ENCODE measurements around the gene OTX1.

The OTX1 gene

DNA sequence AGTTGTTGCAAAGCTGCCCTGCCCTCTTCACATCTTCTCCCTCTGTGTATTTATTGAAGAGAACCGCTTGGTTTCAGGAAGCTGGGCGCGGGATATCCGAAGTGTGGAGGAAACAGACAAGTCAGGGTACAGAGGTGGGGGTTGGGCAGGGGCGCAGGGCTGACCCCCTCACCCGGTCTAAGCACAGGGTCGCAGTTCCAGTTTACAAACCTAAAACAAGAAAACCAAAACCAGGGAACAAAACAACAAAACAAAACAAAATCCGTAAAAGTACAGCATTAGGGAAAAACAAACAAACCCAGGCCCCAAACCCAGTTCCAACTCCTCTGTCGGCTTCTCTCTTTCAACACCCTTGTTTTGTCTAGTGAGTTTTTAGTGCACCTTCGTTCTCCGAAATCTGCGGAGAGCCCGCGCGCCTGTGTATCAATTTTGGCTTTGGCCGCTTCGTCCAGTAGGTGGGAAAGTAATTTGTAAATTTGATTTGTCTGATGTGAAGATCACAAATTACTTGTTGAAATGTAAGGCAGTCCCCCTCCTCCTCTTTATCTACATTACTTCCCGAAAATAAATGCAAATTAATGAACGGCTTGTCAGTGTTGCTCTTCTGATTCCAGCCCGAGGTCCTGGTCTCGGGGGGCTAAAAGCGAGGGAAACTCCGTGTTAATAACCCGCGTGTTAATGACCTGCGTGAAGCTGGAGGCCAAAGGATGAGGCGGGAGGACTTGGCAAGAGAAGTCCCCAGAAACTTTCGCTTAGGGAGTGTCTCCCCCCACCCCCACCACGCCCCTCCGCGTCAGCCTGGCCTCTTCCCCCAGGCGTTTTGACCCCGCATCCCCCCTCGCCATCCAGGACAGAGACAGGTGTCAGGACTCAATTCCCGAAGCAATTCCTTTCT is 6.9 kb downstream of the OTX1 start:
- no peak for DNase-seq (ENCODE audit: low spot score)
- ChIA-PET CTCF (interaction anchor here (0.8 kb wide), 1 partner anchor 1134 kb away, joined by 4 read pairs; no protein-coding TSS in a partner anchor), POLR2A (ENCODE audit: low non-redundant PET) (interaction anchor here (0.7 kb wide), 1 partner anchor 76 kb away, joined by 3 read pairs; no protein-coding TSS in a partner anchor)
- no peak for TF ChIP-seq CTCF (conservative IDR thresholded peaks at IDR 0.05; ENCODE audit: low read depth)
- no peak overlapping the region for H3K27ac ChIP-seq

GRCh38 chr2:63058144-63058920 is 7.7 kb downstream of the OTX1 start:
- TF ChIP-seq CTCF (conservative IDR thresholded peaks at IDR 0.05; ENCODE audit: low read depth), result no peak
- DNase-seq (ENCODE audit: low spot score), result no peak
- no peak overlapping the region for H3K27ac ChIP-seq
- CTCF ChIA-PET, result interaction anchor here (0.8 kb wide), 1 partner anchor 1135 kb away, joined by 4 read pairs; no protein-coding TSS in a partner anchor
- POLR2A ChIA-PET (ENCODE audit: low non-redundant PET), result interaction anchor here (0.7 kb wide), 1 partner anchor 75 kb away, joined by 3 read pairs; no protein-coding TSS in a partner anchor

GRCh38 chr2:63058921-63059792 is 8.5 kb downstream of the OTX1 start:
- no peak for TF ChIP-seq CTCF (conservative IDR thresholded peaks at IDR 0.05; ENCODE audit: low read depth)
- H3K27ac ChIP-seq, result no peak overlapping the region
- ChIA-PET POLR2A (ENCODE audit: low non-redundant PET) (no interaction called here), CTCF (no interaction called here)
- DNase-seq (ENCODE audit: low spot score), result no peak

DNA sequence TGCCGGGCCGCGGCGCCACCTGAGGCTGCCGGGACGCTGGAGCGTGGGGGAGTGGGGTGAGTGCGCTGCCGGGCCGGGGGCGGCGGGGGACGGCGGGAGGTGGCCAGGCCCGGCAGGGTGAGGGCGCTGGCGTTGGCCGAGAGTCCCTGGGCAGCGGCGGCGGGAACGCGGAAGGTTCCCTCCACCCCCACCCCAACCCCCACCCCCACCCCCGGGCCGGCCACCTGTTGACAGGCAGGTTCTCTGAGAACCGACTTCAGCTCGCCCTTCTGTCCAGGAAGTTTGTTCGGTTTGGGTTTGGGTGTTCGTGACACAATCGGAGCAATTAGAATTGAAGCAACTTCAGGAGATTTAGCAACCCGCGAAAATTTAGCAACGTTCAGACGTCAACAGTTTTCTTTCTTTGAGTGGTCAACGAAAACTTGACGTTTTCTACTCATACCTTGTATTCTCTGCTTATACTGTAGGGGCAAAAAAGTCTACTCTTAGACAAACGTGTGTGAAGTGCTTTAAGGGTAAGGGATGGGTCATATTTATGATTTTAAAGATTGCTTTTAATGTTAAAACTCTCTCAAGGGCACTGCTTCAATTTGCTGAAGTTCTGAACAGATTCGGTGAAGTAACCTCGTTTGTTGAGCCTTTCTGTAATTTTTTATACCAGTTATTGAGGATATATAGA is 9.3 kb downstream of the OTX1 start:
- no peak for DNase-seq (ENCODE audit: low spot score)
- no peak overlapping the region for H3K27ac ChIP-seq
- TF ChIP-seq CTCF (conservative IDR thresholded peaks at IDR 0.05; ENCODE audit: low read depth), result no peak
- ChIA-PET CTCF (interaction anchor here (0.6 to 0.9 kb wide), 2 partner anchors 42 to 133 kb away, joined by 3 to 4 read pairs; no protein-coding TSS in a partner anchor), POLR2A (ENCODE audit: low non-redundant PET) (no interaction called here)

DNA sequence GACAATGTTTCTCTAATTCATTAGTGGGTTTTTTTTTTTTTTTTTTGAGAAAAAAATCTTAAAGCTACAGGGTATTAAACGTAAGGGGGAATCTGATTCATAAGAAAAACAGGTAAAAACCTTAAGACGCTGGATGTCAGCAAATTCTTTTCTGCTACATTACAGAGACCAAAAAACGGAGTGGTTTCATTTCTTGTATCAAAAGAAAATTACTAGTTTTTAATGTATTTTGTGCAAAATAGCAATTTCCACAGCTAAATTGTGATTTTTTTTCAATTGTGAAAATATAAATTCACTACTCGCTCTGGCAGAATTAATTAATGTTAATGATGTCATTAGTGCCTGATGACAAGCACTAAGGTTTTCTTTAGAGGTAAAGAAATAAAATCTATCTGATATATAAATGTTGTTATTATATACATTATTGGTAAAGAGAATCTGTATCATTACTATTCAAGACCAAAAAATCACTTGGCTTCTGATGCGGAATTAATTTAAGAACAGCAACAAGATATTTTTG is 9.9 kb downstream of the OTX1 start:
- H3K27ac ChIP-seq, result no peak overlapping the region
- TF ChIP-seq CTCF (conservative IDR thresholded peaks at IDR 0.05; ENCODE audit: low read depth), result no peak
- POLR2A ChIA-PET (ENCODE audit: low non-redundant PET), result no interaction called here
- CTCF ChIA-PET, result interaction anchor here (0.6 to 0.9 kb wide), 2 partner anchors 42 to 132 kb away, joined by 3 to 4 read pairs; no protein-coding TSS in a partner anchor
- DNase-seq (ENCODE audit: low spot score), result no peak
